Colonic mucosa (tissue), 4 donors: ENCODE data around the gene CYTH3. TPM values are rescaled to one million over a fixed set of nuclear protein-coding genes. Genes with fewer than 3 reads are reported as not detected.

Experiments
- DNase-seq: peaks from one replicate; pipeline ENCODE4 v3.0.0-alpha.2; 2020
- H3K27ac ChIP-seq: fragments of 200-600 bp; one replicate; pipeline ENCODE4 v1.8.0; 2021
- H3K27me3 ChIP-seq: fragments of 200-600 bp; one replicate; pipeline ENCODE4 v1.8.0; 2021
- H3K36me3 ChIP-seq: fragments of 200-600 bp; one replicate; pipeline ENCODE4 v1.8.0; 2021
- H3K4me1 ChIP-seq: fragments of 200-600 bp; one replicate; pipeline ENCODE4 v1.8.0; 2021; ENCODE audit warnings: mild to moderate bottlenecking
- H3K4me3 ChIP-seq: fragments of 200-600 bp; one replicate; pipeline ENCODE4 v1.8.0; 2021
- H3K9ac ChIP-seq, 2 donors: one replicate each; pipeline ENCODE4 v1.7.0; 2013; ENCODE audit warnings: control low read depth in 2 of 2, low read depth in 2 of 2, low read length in 2 of 2
- H3K9me3 ChIP-seq: fragments of 200-600 bp; one replicate; pipeline ENCODE4 v1.8.0; 2021
- intact Hi-C: fragments of 100-400 bp; cut with DNase I; formaldehyde crosslinking; loops from one replicate; pipeline ENCODE4 v1.14.1; 2022
- total RNA-seq, 2 donors: library from RNA; stranded (reverse); fragmentation: NEBNext Ultra II Directional in 1 of 2; extraction: Animal tissue kit (Norgen Biotek cat#: 25700) in 1 of 2; gene quantifications; one replicate each; pipeline ENCODE4 v1.2.1, GENCODE V29; 2021
- TF ChIP-seq, protein P1 (sequence below): fragments of 200-600 bp; IDR thresholded peaks from one replicate; pipeline ENCODE4 v1.8.0; 2022; ENCODE audit warnings: antibody characterized with exemption, mild to moderate bottlenecking
- donor health status: healthy.
- donor health status: DM: no; HTN: no; CAD: no.
- donor health status: DM: no; HTN: no; CAD: no.

CYTH3 gene
- total RNA-seq, 2 donors from 2014 or later = 9.1 to 11.3 TPM

DNA sequence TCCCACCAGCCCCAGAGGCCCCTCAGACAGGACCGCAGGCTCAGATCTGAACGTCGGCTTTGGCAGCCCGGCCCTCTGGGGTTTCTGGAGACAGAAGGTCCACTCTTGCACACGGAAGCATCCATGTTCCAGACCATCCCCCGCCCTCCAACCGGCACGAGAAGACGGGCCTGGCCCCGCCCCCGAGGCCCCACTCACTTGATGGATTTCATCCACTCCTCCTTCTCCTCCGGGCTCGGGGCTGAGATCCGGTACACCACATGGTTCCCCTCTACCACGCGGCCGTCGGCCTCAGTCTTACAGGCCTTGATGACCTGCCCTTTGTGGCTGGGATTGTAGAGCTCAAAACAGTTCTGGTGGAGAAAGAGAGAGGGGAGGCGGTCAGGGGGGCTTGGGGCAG, 107.3 kb downstream of the CYTH3 start:
- Histone ChIP-seq H3K27ac (no peak overlapping the region), H3K27me3 (no peaks in the 10 kb centered on the region), H3K9me3 (no peaks in the 10 kb centered on the region), H3K4me1 (no peaks in the 10 kb centered on the region), H3K4me3 (no peak overlapping the region), H3K9ac (no peak overlapping the region), H3K36me3 (no peaks in the 10 kb centered on the region)
- TF ChIP-seq, protein P1, sequence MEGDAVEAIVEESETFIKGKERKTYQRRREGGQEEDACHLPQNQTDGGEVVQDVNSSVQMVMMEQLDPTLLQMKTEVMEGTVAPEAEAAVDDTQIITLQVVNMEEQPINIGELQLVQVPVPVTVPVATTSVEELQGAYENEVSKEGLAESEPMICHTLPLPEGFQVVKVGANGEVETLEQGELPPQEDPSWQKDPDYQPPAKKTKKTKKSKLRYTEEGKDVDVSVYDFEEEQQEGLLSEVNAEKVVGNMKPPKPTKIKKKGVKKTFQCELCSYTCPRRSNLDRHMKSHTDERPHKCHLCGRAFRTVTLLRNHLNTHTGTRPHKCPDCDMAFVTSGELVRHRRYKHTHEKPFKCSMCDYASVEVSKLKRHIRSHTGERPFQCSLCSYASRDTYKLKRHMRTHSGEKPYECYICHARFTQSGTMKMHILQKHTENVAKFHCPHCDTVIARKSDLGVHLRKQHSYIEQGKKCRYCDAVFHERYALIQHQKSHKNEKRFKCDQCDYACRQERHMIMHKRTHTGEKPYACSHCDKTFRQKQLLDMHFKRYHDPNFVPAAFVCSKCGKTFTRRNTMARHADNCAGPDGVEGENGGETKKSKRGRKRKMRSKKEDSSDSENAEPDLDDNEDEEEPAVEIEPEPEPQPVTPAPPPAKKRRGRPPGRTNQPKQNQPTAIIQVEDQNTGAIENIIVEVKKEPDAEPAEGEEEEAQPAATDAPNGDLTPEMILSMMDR = no peak
- intact Hi-C loops = no loop called here
- no peak for DNase-seq

DNA sequence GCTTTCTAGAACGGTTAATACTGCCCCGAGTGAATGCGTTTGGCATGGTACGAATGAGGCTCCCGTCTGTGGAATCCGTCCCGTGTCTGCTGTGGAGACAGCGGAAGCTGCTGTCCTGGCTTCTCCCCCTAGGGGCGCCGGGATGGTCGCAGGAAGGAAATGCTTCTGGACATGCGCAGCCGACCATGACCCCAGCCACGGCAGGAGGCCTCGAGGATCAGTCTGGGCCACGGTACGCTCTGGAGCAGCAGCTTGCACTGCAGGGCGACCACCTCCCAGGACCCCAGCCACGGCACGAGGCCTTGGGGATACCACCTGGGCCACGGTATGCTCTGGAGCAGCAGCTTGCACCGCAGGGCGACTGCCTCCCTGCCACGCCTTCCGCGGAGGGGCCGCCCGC, 107.9 kb downstream of the CYTH3 start:
- H3K4me1 ChIP-seq = no peaks in the 10 kb centered on the region
- intact Hi-C loops = no loop called here
- TF ChIP-seq, protein P1 = no peak
- DNase-seq = no peak
- no peak overlapping the region for H3K4me3 ChIP-seq
- no peak overlapping the region for H3K27ac ChIP-seq
- H3K9ac ChIP-seq = no peak overlapping the region
- H3K27me3 ChIP-seq = no peaks in the 10 kb centered on the region
- H3K9me3 ChIP-seq = no peaks in the 10 kb centered on the region
- no peaks in the 10 kb centered on the region for H3K36me3 ChIP-seq

DNA sequence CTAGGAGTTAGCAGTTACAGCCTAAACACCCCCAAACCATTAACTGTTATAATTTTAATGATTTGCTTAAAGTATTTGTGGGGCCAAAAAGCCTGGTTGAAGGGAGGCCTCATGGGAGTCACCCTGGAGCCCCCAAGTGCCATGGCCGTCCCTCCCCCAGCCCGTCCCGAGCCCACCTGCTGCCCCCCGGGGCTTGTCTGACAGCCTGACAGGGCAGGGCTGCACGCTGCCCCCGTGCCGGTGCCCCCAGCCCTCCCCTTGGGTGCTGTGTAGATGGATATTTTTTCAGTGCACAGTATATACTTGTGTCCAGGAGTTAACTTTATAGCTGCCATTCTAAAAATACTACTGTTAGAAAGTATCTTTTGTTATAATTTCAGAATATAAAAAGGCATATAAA, 108.4 kb downstream of the CYTH3 start:
- Histone ChIP-seq H3K9ac (no peak overlapping the region), H3K4me1 (no peaks in the 10 kb centered on the region), H3K9me3 (no peaks in the 10 kb centered on the region), H3K27me3 (no peaks in the 10 kb centered on the region), H3K27ac (no peak overlapping the region), H3K4me3 (no peak overlapping the region), H3K36me3 (no peaks in the 10 kb centered on the region)
- DNase-seq = no peak
- TF ChIP-seq, protein P1 = no peak
- intact Hi-C loops = no loop called here

- Histone ChIP-seq H3K36me3 (no peaks in the 10 kb centered on the region), H3K4me1 (no peaks in the 10 kb centered on the region), H3K9me3 (no peaks in the 10 kb centered on the region), H3K27me3 (no peaks in the 10 kb centered on the region), H3K4me3 (no peak overlapping the region), H3K9ac (no peak overlapping the region), H3K27ac (no peak overlapping the region)
- intact Hi-C loops = no loop called here
- TF ChIP-seq, protein P1 = no peak
- DNase-seq = no peak
Observed at GRCh38 chr7:6163402-6163801, 109.0 kb downstream of the CYTH3 start.

- Histone ChIP-seq H3K27ac (no peak overlapping the region), H3K36me3 (no peaks in the 10 kb centered on the region), H3K4me1 (no peaks in the 10 kb centered on the region), H3K4me3 (no peak overlapping the region), H3K9ac (no peak overlapping the region), H3K9me3 (no peaks in the 10 kb centered on the region), H3K27me3 (no peaks in the 10 kb centered on the region)
- TF ChIP-seq, protein P1 = no peak
- no peak for DNase-seq
- intact Hi-C loops = no loop called here
Observed at GRCh38 chr7:6162650-6163366, 109.6 kb downstream of the CYTH3 start.
